Spleen (tissue), 11 donors: ENCODE data around the gene ZC3H18. TPM values are rescaled to one million over a fixed set of nuclear protein-coding genes. Genes with fewer than 3 reads are reported as not detected.

ENCODE experiments used
- DNase-seq: peaks from one replicate; pipeline ENCODE4 v3.0.0-alpha.2; 2020
- H3K27ac ChIP-seq, 8 donors: fragments of 200-600 bp; sonication (generic) in 7 of 8; 1 replicate in 4 of 8; 2 replicates in 4 of 8; pipeline versions ENCODE4 v1.5.0 to v1.8.0; 2016 to 2021; ENCODE audit warnings: inconsistent platforms in 4 of 8, mild to moderate bottlenecking in 4 of 8, moderate library complexity in 1 of 8
- H3K27me3 ChIP-seq, 7 donors: fragments of 200-600 bp; sonication (generic) in 6 of 7; replicated peaks in 1 of 7; 1 replicate in 4 of 7; 2 replicates in 3 of 7; pipeline versions ENCODE4 v1.5.0 to v1.8.0; 2016 to 2021; ENCODE audit warnings: inconsistent platforms in 3 of 7, mild to moderate bottlenecking in 1 of 7
- H3K36me3 ChIP-seq, 6 donors: fragments of 200-600 bp; sonication (generic) in 5 of 6; 1 replicate in 4 of 6; 2 replicates in 2 of 6; pipeline versions ENCODE4 v1.5.0 to v1.8.0; 2016 to 2021; ENCODE audit warnings: inconsistent platforms in 2 of 6
- H3K4me1 ChIP-seq, 6 donors: fragments of 200-600 bp; sonication (generic) in 5 of 6; 1 replicate in 3 of 6; 2 replicates in 3 of 6; pipeline versions ENCODE4 v1.5.0 to v1.8.0; 2016 to 2021; ENCODE audit warnings: inconsistent platforms in 3 of 6
- H3K4me3 ChIP-seq, 8 donors: fragments of 200-600 bp; sonication (generic) in 7 of 8; 1 replicate in 4 of 8; 2 replicates in 4 of 8; pipeline versions ENCODE4 v1.5.0 to v1.8.0; 2016 to 2021; ENCODE audit warnings: inconsistent platforms in 4 of 8, mild to moderate bottlenecking in 4 of 8, moderate library complexity in 2 of 8
- H3K9me3 ChIP-seq, 8 donors: fragments of 200-600 bp; sonication (generic) in 7 of 8; 1 replicate in 4 of 8; 2 replicates in 4 of 8; pipeline versions ENCODE4 v1.5.0 to v1.8.0; 2016 to 2021; ENCODE audit warnings: inconsistent platforms in 4 of 8
- CTCF ChIP-seq, 11 experiments: fragments of 200-600 bp in 7 of 11; fragments of 450-650 bp in 4 of 11; sonication (generic) in 4 of 11; IDR thresholded peaks in 8 of 11; conservative IDR thresholded peaks in 3 of 11; 1 replicate in 7 of 11; 2 replicates in 4 of 11; pipeline versions ENCODE4 v1.4.0 to v1.8.0; 2016 to 2021; ENCODE audit warnings: antibody characterized with exemption in 11 of 11, inconsistent platforms in 4 of 11, mild to moderate bottlenecking in 1 of 11
- POLR2A ChIP-seq, 3 donors: fragments of 450-650 bp; IDR thresholded peaks; one replicate each; pipeline ENCODE4 v1.5.1; 2017; ENCODE audit warnings: antibody characterized with exemption in 3 of 3, mild to moderate bottlenecking in 1 of 3
- POLR2AphosphoS5 ChIP-seq, 3 donors: sonication (generic); formaldehyde crosslinking; IDR thresholded peaks; one replicate each; pipeline ENCODE4 v1.5.1; 2017; ENCODE audit warnings: antibody characterized with exemption in 3 of 3
- WGBS, 5 donors: extraction: QIAGEN DNeasy Blood & Tissue Kit in 3 of 5; methylation state at CpG; one replicate each; pipeline versions ENCODE4 v1.1.5 to v1.1.7; 2013 to 2018; 5-methylcytosine and 5-hydroxymethylcytosine counted together
- intact Hi-C: fragments of 100-400 bp; cut with DNase I; formaldehyde crosslinking; loops from one replicate; pipeline ENCODE4 v1.15.0; 2023; ENCODE audit warnings: low total_unique reads
- polyA plus RNA-seq, 3 donors: library from polyadenylated mRNA; stranded (reverse); fragments of 200-250 nt; gene quantifications; one replicate each; pipeline ENCODE4 v1.2.1, GENCODE V29; 2013
- total RNA-seq, 7 donors: library from RNA; depleted of rRNA in 3 of 7; stranded (reverse); fragments of >200 nt in 3 of 7; fragmentation: NEBNext Ultra II Directional in 4 of 7; extraction: Animal tissue kit (Norgen Biotek cat#: 25700) in 4 of 7; gene quantifications; one replicate each; pipeline versions ENCODE4 v1.1.0 to v1.2.1, GENCODE V29; 2016 to 2021
- donor health status: healthy with polysubstance abuse.
- donor health status: DM: no; HTN: no; CAD: no; lungs with moderate emphysema.
- donor health status: DM: no; HTN: no; CAD: no.
- donor health status: Bipolar disorder and iron deficiency.
- donor health status: healthy.
- donor health status: DM: no; HTN: no; CAD: no.
- donor health status: DM: yes; HTN: yes; CAD: no.

ZC3H18 gene
- total and polyA plus RNA-seq, 10 donors: 18.0 to 65.2 (median 34.7) TPM

- 93 to 96% (median 95%) methylated on average over 18 to 19 of the region's 19 CpGs for WGBS, 5 donors
- H3K4me1 ChIP-seq: peaks cover 0 to 43% (median 30%) of the 10 kb centered on the region in 6 donors
- TF ChIP-seq POLR2A (IDR thresholded peaks at IDR 0.05): no peak
- no peak for TF ChIP-seq CTCF (IDR thresholded peaks at IDR 0.05 in 8 of 11, conservative IDR thresholded peaks at IDR 0.05 in 3 of 11)
- TF ChIP-seq POLR2AphosphoS5 (IDR thresholded peaks at IDR 0.05): no peak
- H3K27me3 ChIP-seq: no peaks in the 10 kb centered on the region
- intact Hi-C loops: no loop called here
- no peaks in the 10 kb centered on the region for H3K9me3 ChIP-seq
- H3K4me3 ChIP-seq: no peak overlapping the region
- DNase-seq: no peak
- peak overlapping the region in 2 of 8 donors; percentile 73 to 87 for H3K27ac ChIP-seq
- H3K36me3 ChIP-seq: peaks cover 2 to 97% (median 50%) of the 10 kb centered on the region in 6 donors
These were observed 51.9 kb downstream of the ZC3H18 start for GRCh38 chr16:88622125-88622524.

- TF ChIP-seq POLR2AphosphoS5 (IDR thresholded peaks at IDR 0.05): peak in 1 of 3 donors; percentile 27
- no peak for TF ChIP-seq POLR2A (IDR thresholded peaks at IDR 0.05)
- no peak for TF ChIP-seq CTCF (IDR thresholded peaks at IDR 0.05 in 8 of 11, conservative IDR thresholded peaks at IDR 0.05 in 3 of 11)
- Histone ChIP-seq H3K9me3 (no peaks in the 10 kb centered on the region), H3K27ac (peak overlapping the region in 1 of 8 donors; percentile 87), H3K27me3 (no peaks in the 10 kb centered on the region), H3K4me3 (no peak overlapping the region), H3K36me3 (peaks cover 2 to 97% (median 57%) of the 10 kb centered on the region in 6 donors), H3K4me1 (peaks cover 3 to 43% (median 30%) of the 10 kb centered on the region in 6 donors)
- intact Hi-C loops: no loop called here
- 95 to 98% (median 96%) methylated on average over 29 of the region's 29 CpGs for WGBS, 5 donors
- DNase-seq: no peak
These were observed 52.7 kb downstream of the ZC3H18 start for GRCh38 chr16:88622866-88623265.

GRCh38 chr16:88623858-88624257 is 53.7 kb downstream of the ZC3H18 start:
- Histone ChIP-seq H3K4me1 (peaks cover 1 to 43% (median 28%) of the 10 kb centered on the region in 6 donors), H3K9me3 (no peaks in the 10 kb centered on the region), H3K4me3 (no peak overlapping the region), H3K27ac (no peak overlapping the region), H3K36me3 (peaks cover 2 to 97% (median 67%) of the 10 kb centered on the region in 6 donors), H3K27me3 (no peaks in the 10 kb centered on the region)
- 95 to 99% (median 98%) methylated on average over 11 to 13 of the region's 13 CpGs for WGBS, 5 donors
- TF ChIP-seq CTCF (IDR thresholded peaks at IDR 0.05 in 8 of 11, conservative IDR thresholded peaks at IDR 0.05 in 3 of 11) (no peak), POLR2A (IDR thresholded peaks at IDR 0.05) (no peak), POLR2AphosphoS5 (IDR thresholded peaks at IDR 0.05) (no peak)
- DNase-seq: no peak
- intact Hi-C loops: no loop called here

- H3K9me3 ChIP-seq: no peaks in the 10 kb centered on the region
- WGBS, 5 donors: 88 to 96% (median 95%) methylated on average over 5 to 18 of the region's 18 CpGs
- H3K36me3 ChIP-seq: peaks cover 2 to 97% (median 66%) of the 10 kb centered on the region in 6 donors
- no peak for TF ChIP-seq CTCF (IDR thresholded peaks at IDR 0.05 in 8 of 11, conservative IDR thresholded peaks at IDR 0.05 in 3 of 11)
- no peak for TF ChIP-seq POLR2A (IDR thresholded peaks at IDR 0.05)
- TF ChIP-seq POLR2AphosphoS5 (IDR thresholded peaks at IDR 0.05): no peak
- DNase-seq: no peak
- intact Hi-C loops: no loop called here
- peaks cover 0 to 39% (median 24%) of the 10 kb centered on the region in 6 donors for H3K4me1 ChIP-seq
- H3K27ac ChIP-seq: no peak overlapping the region
- H3K27me3 ChIP-seq: no peaks in the 10 kb centered on the region
- H3K4me3 ChIP-seq: no peak overlapping the region
These were observed 54.3 kb downstream of the ZC3H18 start for GRCh38 chr16:88624481-88624880.
